GM12801 (cell line): ENCODE measurements around the gene AHRR.

Experiments used
- TF ChIP-seq, protein P1 (sequence below): IDR thresholded peaks from one replicate; pipeline ENCODE4 v1.5.1; 2011; ENCODE audit warnings: control low read depth; ENCODE audit not compliant: insufficient read length; ENCODE audit errors: extremely low read depth

AHRR gene

DNA sequence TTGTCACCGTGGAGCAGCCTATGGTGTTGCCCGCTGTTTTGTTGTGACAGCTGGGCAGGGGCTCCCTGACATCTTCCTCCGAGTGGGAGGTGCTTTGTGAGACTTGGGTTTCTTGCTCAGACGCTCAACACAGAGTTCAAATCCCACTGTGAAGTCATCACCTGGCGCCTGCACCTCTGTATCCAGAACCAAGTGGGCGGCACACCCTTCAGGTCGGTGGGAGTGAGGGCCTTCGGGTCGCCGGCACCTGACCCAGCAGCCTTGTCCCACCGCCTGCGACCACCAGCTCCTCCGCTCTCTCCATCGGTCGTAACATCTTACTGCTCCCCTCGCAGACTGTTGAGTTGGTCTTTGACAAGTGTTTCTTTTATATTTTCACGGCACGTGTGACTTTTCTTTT is 83.9 kb downstream of the AHRR start:
- TF ChIP-seq, protein P1, sequence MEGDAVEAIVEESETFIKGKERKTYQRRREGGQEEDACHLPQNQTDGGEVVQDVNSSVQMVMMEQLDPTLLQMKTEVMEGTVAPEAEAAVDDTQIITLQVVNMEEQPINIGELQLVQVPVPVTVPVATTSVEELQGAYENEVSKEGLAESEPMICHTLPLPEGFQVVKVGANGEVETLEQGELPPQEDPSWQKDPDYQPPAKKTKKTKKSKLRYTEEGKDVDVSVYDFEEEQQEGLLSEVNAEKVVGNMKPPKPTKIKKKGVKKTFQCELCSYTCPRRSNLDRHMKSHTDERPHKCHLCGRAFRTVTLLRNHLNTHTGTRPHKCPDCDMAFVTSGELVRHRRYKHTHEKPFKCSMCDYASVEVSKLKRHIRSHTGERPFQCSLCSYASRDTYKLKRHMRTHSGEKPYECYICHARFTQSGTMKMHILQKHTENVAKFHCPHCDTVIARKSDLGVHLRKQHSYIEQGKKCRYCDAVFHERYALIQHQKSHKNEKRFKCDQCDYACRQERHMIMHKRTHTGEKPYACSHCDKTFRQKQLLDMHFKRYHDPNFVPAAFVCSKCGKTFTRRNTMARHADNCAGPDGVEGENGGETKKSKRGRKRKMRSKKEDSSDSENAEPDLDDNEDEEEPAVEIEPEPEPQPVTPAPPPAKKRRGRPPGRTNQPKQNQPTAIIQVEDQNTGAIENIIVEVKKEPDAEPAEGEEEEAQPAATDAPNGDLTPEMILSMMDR = no peak

DNA sequence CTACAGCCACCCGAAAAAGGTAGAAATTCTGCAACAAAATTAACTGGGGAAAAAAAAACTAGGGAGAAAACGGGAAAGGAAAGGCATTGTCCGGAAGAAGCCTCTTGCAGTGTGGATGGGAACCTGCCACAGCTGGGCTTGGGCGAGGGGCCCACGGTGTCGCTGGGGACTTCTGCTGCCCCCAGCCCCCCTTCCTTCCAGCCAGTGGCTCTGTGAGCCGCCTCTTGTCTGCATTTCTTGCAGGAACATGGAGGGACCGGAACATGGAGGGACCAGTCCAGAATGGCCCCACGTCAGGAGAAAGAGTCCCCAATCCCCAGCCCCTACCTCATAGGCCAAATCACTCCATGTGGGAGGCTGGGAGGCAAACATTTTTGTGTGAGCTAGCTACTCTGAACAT is 84.5 kb downstream of the AHRR start:
- TF ChIP-seq, protein P1 = no peak

DNA sequence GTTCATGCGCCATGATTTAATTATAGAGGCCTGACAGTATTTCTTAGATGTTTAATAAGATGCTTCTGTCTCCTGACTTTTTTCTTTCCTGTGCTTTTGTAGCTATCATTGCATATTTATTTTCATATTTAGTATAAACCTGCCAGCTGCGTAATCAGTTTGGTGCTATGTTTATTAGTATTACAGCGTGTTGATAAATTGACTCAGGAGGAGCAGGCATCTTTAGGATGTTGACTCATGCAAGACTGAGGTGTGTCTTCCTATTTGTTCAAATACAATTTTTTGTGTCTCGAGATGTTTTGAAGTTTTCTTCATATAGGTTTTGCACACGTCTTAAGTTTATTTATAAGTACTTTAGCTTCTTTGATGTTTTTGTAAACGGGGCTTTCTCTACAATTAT is 85.5 kb downstream of the AHRR start:
- TF ChIP-seq, protein P1 = no peak

DNA sequence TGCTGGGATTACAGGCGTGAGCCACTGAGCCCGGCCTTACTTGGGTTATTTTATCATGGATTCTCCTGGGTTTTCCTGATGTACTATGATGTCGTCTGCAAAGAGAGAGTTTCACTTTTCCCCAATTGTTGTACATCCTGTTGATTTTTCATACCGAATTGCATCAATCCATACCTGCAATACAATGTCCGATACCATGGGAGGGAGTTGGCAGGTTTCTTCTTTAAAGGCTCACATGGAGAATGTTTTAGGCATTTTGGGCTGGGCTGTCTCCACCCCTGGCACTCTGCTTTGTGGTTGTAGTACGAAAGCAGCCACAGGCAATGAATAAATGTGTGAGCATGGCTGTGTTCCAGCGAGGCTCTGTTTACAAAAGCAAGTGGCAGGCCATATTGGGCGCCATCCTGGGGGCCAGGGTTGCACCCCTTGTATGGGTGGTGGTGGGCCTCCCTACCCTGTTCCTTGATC is 86.3 kb downstream of the AHRR start:
- TF ChIP-seq, protein P1 = no peak

DNA sequence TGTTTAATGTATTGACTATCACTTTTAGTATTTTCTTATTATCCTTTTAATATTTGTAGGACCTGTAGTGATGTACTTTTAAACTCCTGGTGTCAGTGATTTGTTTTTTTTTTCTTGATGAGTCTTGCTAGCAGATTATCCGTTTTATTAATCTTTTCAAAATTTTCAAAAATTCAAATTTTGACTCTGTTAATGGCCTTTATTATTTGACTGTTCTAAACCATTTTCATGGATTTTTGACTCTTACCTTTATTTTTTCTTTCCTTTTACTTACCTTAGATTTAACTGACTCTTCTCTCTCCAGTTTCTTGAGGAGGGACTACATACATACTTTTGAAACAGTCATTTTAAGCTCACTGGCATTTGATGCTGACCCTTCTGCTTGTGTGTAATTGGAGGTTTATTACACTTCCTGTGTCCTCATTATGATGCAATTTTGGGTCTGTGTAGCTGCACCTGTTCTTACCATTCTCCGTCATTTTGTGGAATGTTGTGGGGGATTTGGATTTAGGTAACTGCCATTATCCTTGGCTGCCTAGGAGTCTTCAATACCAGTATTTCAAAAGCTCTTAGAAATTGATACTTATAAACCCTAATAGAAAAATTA is 89.5 kb downstream of the AHRR start:
- TF ChIP-seq, protein P1 = no peak

DNA sequence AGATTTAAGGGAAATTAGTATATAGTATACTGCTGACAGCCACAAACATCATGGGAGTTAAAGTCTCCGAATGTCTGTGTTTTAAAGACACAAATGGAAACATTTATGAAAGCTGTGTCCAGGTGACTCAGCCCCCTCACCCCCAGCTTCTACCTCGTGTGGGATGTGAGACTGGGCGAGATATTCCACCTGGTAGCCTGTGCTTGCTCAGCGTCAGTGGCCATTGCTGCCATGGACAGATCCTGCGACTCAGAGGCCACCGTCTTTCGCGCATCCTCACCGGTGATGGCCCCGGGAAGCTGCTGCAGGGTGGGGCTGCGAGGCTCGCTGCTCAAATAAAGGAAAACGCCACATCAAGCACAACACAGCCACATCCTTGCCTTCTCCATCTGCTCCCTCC is 90.2 kb downstream of the AHRR start:
- TF ChIP-seq, protein P1 = no peak

DNA sequence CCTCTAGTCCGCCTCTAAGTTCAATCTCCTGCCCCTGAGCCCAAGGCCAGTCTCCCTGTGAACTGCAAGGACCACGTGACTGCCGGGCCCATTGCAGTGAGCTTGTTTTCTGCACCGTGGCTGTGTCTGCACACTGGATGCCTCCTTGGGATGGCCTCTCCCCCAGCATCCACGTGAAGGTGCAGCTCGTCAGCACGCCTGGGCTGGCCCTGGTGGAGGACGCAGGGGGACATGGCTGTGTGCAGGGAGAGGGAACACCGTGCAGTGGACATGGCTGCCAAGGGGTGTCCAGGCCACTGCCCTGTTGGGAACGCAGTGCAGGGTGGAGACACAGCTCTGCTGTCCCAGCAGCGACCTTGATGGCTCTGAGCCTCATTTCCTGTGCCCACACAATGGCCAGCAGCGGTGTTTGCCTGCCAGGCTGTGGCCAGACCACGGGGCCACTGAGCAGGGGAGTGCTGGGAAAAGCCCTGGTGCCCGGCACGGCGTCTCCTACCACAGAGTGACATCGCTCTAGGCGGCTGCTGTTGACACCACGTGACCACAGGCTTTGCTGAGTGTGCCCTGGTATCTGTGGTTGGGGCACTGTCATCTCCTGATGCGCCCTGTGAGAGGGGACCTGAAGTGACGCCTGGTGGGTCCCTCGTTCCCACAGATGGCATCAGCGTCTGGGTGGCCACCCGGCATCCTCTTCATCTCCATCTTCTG is 94.6 kb downstream of the AHRR start:
- TF ChIP-seq, protein P1 = no peak
